GM21576 (cell line): ENCODE data around the gene ARL3.
A peak's percentile ranks its signal among the peaks of the same experiment; 100 is the strongest.
"Not testable (repeated sequence)": the region's sequence is repeated elsewhere in the genome, so short reads cannot be mapped to it uniquely, and the experiment has no call there.

Source experiments
- ATAC-seq: cut with Tn5 transposase; IDR thresholded peaks from one replicate; pipeline ENCODE4 v1.9.1; 2021; ENCODE audit warnings: mild to moderate bottlenecking, moderate library complexity; ENCODE audit not compliant: unreplicated experiment

The ARL3 gene

DNA sequence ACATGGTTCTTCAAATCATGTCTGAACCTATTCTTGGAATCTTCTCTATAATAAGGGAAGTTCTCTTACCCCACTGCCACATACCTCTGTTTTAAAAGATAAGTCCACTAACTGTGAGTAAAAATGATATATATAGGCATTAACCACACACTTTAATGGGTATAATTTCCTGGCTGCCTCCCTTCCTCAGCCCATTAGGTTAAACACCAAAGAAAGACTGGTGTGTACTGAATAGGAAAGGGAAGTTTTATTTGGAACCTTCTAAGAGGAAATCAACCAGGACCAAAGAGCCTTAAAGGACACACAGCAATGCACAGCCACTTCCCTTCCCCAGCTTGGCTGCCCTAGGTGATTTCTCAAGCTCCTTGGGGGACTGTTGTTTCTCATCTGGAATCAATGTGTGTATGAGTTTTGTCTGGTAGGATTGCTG is 24.5 kb upstream of the ARL3 start:
- no peak for ATAC-seq

GRCh38 chr10:102735065-102735562 is 20.9 kb upstream of the ARL3 start:
- ATAC-seq = no peak

DNA sequence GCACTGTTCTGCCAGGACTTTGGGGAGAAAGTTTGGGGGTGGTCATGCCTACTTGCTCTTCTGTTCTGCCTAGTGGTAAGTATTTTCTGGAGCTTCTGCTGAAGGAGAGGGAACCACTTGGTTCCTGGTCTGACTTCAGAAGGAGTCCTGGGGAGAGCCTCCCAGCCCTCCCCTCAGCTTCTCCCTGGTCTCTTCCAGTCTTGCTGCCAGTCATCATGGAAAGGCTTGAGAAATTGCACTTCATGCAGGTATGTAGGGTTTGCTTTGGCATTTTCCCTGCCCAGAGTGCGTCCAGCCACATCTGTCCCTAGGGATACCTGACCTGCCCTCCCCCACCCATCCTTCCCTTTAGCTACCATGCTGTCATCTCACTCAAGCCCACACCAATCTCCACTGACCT is 18.5 kb upstream of the ARL3 start:
- no peak for ATAC-seq

DNA sequence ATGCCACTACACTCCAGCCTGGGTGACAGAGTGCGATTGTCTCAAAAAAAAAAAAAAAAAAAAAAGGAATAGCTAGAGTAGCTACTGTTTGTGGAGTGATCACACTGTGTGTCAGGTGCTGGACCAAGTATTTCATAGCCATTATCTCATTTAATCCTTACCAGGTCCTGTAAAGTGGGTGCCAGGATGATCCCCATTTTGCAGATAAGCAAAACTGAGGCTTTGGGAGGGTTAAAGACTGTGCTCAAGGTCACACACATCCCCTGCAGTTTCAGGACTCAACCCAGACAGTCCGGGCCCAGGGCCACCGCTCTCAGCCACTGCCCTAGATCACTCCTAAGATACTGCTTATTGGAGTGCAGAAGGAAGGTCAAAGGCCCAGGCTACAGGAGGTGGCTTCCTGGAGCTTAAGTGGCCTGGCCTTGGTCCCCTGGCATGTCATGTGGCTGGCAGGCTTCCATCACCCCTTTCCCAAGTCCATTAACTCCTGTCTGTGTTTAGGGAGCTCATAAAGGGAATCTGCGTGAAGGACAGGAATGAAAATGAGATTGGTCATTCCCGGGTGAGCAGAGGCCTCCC is 17.1 kb upstream of the ARL3 start:
- no peak for ATAC-seq

DNA sequence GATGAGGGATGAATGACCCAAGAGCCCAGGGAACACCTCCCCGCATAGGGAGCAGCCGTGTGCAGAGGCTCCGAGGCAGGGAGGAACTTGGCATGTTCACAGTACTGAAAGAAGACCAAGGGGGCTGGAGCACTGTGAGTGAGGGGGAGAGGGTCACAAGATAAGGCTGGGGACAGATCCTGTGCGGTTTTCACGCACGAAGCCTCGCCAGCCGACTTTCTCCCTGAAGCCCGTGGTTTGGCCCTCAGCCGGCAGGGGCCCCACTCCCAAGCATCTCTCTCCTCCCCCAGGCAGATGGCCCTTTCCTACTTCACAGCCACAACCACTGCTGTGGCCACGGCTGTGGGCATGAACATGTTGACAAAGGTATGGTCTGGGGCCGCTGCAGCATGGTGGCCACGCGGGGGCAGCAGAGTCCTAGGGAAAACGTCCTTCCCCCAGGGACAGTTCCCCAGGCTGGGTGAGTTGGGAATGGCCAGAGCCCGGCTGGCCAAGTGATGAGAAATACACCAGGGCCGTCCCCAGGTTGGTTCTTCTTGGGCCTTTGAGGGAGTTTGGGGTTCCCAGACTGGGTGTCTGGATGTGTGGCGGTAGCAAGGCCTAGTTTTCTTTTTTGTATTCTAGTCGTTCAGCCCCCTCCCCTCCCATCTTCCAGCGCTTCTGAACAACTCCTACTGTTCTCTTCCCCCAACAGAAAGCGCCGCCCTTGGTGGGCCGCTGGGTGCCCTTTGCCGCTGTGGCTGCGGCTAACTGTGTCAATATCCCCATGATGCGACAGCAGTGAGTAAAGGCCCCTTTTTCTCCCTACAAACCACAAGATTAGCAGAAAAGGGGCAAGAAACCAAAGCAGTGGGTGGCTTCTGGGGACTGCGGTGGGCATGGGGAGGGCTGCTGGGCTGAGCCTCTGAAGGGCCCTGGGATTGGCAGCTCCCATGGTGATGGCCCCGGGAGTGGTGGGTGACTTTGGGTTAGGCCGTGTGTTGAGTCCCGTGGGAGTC is 15.1 kb upstream of the ARL3 start:
- ATAC-seq = no peak

DNA sequence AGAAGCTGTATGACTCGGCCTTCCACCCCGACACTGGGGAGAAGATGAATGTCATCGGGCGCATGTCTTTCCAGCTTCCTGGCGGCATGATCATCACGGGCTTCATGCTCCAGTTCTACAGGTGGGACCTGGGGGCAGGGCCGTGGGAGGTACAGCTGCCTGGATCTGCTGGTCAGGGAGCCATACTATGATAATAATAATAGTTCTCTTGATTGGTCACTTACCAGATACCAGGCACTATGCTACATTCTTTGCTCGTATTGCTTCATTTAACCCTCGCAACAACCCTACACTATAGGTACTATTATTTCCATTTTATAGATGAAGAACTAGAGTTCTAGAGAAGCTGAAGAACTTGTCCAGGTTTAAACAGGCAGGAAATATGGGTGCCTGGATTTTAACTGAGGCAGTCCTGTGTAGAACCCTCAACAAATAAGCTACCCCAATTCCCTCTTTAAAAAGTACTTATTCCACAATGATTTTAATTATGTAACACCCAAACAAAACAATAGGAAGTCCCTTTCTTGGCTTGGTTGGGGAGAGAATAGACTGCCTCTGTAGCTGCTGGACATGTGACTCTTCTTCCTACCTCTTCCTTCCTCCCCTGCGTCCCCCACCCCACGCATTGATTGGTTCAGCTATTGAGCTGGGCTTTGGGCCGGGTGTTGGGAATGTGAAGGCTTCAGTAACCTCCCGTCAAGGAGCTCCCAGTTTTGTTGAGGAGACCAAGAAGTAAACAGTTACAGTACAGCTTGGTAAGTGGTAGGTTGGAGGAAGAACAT is 13.0 kb upstream of the ARL3 start:
- ATAC-seq = no peak

DNA sequence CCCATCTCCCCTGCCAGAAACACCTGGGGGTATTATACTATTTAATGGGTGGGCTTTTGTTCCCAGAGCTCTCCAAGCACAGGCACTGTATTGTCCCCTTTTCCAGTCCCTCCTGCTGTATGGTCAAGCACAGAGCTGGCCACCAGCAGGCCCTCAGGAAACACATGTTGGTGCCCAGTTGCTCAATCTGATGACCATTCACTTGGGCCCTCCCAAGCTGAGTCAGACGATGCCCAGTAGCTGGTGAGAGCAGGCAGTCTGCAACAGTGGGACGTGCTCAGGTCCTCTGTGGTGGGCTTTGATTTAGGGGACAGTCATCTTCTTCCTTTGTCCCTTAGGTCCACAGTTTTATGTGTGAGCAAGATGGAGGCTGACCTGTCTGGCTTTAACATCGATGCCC is 12.1 kb upstream of the ARL3 start:
- no peak for ATAC-seq

DNA sequence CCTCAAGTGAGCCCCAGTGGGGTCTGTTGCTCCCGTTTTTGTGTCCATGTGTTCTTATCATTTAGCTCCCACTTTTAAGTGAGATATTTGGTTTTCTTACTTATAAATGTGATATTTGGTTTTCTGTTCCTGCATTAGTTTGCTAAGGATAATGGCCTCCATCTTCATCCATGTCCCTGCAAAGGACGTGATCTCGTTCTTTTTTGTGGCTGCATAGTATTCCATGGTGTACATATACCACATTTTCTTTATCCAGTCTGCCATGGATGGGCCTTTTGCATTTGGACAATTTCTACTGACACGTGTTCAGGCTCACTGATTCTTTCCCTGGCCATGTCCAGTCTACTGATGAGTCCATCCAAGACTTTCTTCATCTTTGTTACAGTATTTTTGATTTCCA is 9.8 kb upstream of the ARL3 start:
- ATAC-seq = no peak

GRCh38 chr10:102721954-102722353 is 7.8 kb upstream of the ARL3 start:
- no peak for ATAC-seq

DNA sequence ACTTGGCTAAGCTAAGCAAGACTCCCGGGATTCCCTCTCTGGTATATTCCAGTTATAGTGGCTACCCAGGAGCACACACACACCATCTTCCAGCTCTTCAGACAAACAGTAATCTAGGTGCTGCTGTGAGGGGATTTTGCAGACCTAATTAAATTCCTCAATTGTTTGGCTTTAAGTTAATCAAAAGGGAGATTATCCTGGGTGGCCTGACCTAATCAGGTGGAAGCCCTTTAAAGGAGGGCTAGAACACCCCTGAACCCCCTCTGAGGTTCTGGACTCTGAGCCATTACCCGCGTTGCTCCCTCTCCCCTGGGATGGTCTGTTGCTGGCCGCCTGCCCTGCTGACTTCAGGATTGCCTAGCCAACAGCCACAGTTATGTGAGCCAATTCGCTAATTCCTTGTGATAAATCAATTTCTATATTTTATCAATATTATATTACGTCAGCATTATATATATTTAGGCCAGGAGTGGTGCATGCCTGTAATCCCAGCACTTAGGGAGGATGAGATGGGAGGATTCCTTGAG is 6.6 kb upstream of the ARL3 start:
- ATAC-seq = no peak

DNA sequence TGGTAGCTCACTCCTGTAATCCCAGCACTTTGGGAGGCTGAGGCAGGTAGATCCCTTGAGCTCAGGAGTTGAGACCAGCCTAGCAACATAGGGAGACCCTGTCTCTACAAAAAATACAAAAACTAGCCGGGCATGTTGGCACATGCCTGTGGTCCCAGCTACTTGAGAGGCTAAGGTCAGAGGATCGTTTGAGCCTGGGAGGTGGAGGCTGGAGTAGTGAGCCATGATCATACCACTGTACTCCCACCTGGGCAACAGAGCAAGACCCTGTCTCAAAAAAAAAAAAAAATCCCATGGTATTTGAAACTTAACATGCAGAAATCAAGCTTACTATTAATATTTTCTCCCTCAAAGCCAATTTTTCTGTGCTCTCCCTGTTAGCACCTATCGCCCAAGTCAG is 6.1 kb upstream of the ARL3 start:
- ATAC-seq = no peak

DNA sequence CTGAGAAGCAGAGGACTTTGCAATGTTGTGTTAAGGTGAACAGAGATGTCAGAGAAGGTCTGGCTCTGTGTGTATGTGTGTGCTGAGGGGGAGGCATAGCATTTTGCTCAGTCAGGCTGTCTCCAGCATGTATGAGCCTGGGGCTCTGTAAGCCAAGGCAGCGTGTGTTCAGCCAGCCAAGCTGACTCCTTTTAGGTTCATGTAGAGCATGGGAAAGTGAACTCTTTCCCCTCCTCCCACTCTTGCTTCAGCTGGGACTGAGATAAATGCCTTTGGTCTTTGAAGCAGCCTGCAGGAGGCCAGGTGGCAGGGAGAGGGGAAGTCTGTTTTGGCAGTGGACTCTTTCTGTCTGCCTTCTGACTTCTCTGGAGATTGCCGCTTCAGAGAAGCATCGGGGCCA is 4.0 kb upstream of the ARL3 start:
- ATAC-seq = no peak

DNA sequence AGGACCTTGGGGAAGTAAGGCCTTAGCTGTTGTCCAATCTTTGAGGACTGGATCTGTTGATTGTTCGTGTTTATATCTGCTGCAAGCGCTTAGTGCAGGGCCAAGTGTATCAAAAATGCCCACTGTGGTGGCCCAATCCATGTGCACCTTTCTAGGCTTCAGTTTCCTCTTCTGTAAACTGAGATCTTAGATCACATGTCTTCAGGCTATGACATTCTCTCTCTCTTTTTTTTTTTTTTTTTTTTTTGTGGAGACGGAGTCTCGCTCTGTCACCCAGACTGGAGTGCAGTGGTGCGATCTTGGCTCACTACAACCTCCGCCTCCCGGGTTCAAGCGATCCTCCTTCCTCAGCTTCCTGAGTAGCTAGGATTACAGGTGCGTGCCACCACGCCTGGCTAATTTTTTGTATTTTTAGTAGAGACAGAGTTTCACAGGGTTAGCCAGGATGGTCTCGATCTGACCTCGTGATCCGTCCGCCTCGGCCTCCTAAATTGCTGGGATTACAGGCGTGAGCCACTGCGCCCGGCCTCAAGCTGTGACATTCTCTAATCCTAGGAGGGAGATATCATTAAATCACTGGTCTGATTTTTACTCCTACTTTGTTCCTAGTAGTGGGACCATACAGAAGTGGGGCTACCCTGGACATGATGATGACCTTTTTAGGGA is 2.8 kb upstream of the ARL3 start:
- not testable (repeated sequence) for ATAC-seq

DNA sequence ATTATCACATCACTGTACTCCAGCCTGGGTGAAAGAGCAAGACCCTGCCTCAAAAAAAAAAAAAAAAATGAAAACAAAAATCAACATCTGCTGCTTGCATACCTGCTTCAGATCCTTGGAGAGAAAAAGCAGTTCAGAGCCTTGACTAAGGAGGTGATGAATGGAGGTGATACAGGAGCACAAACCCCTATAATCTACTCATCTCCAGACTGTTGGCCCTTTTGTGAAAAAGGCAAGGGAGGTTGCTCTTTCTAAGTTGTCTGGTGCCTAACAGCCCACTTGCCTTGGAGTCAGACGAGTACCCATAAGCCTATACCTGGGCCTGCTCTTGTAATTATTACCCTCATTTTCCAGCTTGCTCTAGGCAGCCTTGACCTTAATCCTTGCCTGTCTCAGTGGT is 1.7 kb upstream of the ARL3 start:
- ATAC-seq = no peak

- peak; percentile 28 for ATAC-seq
Observed at GRCh38 chr10:102714621-102715455, 641 bp upstream of the ARL3 start, which contains the start of gene SFXN2. TSS of gene SFXN2 (plus strand) at chr10:102714636. CDS start at chr10:102726637, 12,001 bp downstream.

- ATAC-seq = peak; percentile 33
Observed at GRCh38 chr10:102713539-102713813, 721 bp downstream of the ARL3 start.

DNA sequence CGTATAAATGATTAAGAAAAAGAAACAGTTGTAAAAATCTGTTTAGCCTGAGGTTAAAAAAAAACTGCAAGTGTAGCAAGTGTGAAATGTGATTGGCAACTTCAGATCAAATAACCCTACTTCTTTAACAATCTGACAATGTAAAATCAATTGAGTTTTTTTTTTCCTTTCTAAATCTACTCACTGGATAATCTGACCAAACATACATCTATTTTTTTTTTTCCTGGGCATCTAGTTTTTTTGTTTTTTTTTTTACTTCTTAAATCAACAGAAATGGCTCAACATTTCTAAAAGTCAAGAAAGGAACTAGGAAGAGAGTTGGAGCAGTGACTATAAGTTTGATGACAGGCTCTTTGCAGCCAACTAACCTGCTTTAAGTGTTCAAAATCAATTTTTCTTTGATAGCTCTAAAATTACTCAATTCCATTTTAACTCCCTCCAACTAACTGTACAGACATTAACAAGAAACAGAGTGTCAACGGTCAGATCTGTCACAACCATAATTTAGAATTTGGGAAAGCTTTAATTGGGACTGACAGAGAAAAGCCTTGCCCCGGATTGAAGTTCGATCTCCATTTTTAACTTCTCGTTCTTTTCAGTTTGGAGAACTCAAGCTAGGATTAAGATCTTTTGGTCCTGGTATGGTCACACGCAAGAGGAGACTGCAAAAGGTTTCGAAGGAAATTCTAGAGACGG is 1.2 kb downstream of the ARL3 start:
- ATAC-seq = no peak

DNA sequence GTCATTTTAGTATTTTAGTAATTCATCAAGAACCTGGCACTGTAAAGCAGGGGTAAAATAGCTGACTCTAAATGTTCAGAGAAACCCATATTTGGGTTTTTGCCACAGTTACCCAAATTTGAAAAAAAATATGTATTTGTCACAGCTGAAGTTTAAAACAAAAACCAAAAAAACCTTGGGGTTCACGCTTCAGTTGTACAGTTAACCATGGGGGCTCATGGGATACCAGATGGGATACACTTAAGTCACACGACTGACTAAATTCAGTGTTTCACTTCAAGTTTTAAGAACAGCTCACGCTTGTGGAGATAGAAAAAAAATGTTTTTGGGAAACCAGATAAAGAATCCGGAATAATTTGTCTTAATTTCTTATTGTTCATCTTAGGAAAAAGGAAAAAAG is 2.1 kb downstream of the ARL3 start:
- ATAC-seq = no peak

DNA sequence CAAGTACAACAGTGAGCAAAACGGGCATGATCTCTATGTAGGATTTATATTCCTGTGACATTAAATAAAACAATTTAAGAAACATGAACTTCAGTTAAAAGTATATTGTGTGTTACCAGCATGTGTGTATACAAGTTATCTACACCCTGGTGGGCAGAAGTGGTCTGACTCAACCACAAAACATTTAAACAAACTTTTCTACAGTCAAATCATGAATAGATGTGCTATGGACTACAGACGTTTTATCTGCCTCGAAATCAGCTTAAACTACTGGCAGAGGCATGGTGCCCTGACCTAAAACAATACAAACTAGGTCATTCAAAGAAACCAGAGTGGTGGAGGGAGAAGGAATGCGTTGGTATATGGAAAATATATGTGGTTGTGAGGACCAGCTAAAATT is 3.6 kb downstream of the ARL3 start:
- no peak for ATAC-seq
